ENCODE data around the gene MIA2. TPM values are rescaled to one million over a fixed set of nuclear protein-coding genes. Genes with fewer than 3 reads are reported as not detected.
"Not testable (repeated sequence)": the region's sequence is repeated elsewhere in the genome, so short reads cannot be mapped to it uniquely, and the experiment has no call there.

The MIA2 gene
- total RNA-seq, 1 experiment from 2014 or later: 11.1 TPM

DNA sequence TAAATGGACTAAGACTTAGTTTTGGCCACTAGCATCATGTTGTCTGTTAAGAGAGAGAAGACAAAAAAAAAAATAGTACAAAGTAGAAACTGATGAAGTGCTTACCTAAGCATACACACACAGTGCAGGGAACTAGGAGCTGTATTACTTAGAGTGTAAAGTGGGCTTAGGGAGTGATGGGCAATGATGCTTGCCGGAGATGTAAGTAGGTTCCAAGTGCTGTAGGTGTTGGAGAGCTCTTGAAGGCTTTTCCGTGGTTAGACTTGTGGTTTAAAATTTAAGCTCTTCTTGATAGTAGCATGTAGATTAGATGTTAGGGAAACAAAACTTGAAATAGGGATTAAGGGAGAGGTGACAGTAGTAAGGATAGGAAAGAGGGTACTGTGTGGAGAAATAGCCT is 34.7 kb downstream of the MIA2 start:
- no peak for DNase-seq (ENCODE audit: low read depth)

DNA sequence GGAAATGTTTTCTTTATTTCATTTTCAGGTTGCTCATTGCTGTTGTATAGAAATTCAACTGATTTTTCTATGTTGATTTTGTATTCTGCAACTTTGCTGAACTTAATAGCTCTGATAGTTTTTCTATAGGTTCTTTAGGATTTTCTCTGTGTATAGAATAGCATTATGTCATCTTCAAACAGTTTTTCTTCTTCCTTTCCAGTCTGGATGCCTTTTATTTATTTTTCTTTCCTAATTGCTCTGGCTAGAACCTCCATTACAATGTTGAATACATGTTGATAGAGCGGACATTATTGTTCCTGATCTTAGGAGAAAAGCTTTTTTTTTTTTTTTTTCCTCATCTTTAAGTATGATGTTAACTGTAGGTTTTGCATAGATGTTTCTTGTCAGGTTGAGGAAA is 39.2 kb downstream of the MIA2 start:
- no peak for DNase-seq (ENCODE audit: low read depth)

DNA sequence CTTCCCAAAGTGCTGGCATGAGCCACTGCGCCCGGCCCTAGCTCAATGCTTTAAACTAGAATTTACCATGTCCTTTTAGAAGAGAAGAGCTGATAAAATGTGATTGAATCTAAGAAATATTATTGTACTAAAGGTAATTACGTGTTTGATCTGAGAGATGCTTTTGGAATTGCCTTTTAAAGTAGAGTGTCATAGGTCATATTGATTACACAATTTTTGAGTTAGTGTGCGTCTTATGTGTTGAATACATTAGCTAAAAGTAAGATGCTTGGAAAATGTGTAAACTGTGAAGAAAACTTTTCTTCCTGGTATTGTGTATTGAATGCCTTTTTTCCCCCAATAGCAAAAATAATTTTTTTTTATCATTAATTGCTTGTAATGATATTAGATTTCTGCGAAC is 41.7 kb downstream of the MIA2 start:
- no peak for DNase-seq (ENCODE audit: low read depth)

DNA sequence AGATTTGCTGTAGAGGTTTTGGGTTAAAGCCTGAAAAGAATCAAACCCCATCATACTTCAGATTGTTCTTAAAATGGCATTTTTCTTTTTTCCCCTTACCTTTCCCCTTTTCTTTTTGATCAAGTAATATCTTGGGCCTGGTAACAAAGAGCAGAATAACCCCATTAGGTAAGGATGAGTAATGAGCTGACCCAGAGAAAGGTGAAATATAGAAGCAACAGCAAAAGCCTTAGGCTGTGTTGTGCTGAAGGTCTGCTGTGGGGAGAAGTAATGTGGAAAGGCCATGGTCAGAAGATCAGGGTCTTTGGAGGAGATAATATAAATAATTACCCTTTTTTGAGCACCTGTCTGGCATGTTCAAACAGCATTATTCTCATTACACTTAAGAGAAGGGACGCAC is 42.3 kb downstream of the MIA2 start:
- no peak for DNase-seq (ENCODE audit: low read depth)

DNA sequence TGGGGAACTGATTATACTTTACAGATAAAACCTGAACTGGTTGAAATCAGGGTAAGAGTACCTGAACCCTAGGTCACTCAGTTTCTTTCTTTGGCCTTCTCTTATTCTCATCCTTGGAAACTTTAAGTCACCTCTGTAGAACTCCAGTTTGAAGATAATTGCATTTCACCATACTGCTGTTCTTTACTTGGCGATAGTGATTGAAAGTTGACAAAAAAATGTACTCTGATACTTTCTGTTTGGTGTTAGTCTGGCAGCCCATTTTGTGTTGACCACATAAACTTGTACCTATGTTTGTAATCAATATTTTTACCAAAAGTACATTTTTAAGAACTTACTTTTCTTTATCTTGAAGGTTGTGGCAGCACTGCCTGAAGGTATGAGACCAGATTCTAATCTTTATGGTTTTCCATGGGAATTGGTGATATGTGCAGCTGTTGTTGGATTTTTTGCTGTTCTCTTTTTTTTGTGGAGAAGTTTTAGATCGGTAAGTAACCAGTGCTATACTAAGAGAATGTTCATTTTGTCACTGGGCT is 42.9 kb downstream of the MIA2 start:
- DNase-seq (ENCODE audit: low read depth): no peak

DNA sequence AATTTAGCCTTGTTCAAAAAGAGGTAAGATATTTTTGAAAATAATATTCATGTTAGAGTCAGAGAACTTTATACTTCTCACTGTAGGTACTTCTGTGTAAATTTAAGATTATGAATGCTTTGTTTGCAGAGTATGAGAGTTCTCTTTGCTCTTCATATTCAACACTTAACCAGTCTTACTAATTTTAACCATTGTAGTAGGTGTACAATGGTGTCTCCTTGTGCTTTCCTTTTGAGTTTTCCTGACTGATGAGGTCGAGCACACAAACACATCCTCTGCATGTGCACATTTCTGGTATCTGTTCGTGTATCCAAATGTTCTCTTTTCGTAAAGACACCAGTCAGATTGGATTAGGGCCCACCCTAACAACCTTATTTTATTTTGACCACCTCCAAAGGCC is 45.8 kb downstream of the MIA2 start:
- no peak for DNase-seq (ENCODE audit: low read depth)

DNA sequence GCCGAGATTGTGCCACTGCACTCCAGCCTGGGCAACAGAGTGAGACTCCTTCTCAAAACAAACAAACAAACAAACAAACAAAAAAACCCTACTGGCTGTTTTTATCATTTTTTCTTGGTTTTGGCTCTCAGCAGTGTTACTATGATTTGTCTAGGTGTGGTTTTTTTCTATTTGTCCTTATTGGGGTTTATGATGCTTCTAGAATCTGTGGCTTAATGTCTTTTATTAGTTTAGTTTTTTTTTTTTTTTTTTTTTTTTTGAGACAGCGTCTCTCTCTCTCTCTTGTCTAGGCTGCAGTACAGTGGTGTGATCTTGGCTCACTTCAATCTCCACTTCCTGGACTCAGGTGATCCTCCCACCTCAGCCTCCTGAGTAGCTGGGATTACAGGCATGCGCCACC is 47.0 kb downstream of the MIA2 start:
- DNase-seq (ENCODE audit: low read depth): not testable (repeated sequence)

DNA sequence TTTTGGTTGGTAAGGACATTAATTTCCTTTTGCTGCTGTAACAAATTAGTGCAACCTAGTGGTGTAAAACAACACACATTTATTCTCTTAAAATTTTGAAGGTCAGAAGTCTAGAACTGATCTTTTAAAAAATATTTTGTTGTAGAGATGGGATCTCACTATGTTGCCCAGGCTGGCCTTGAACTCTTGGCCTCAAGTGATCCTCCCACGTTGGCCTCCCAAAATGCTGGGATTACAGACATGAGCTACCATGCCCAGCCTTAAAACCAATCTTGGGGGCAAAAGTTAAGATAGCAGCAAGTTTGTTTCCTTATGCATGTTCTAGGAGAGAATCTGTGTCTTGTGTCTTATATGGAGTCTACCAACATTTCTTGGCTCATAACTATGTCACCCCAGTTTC is 55.8 kb downstream of the MIA2 start:
- DNase-seq (ENCODE audit: low read depth): no peak

DNA sequence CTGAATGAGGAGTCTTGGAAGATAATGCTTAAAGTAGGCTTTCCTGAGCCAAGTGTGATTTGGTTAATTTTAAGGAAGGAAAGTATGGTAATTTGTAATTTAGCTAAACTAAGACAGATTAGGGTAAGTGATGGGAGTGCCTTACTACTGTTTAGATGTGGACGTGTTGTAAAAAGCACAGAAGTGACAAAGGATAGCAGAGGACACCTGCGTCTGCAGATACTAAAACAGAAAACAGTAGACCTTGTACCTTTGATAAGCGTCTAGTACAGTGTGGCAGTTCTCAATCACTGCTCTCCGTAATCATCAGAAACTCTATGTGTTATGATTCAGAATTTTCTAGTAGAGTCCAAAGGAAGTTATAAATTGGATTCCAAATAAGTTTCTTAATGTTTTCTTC is 58.0 kb downstream of the MIA2 start:
- no peak for DNase-seq (ENCODE audit: low read depth)

DNA sequence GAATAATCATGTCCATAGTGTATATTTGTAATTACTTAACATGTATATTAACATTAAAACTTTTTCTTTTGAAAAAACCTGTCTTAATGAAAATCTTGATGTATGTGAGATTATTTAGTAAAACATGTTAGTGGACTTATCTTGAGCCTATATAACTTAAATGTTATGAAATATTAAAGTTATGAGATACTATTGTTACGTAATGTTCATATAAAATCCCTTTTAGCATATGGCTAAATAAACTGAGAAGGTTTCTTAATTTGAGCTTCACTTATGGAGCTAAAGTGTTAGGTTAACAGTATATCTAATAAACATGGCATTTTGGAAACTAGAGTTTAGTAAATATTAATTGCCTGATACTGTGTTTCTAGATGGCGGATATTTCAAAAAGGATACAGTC is 59.9 kb downstream of the MIA2 start:
- no peak for DNase-seq (ENCODE audit: low read depth)

DNA sequence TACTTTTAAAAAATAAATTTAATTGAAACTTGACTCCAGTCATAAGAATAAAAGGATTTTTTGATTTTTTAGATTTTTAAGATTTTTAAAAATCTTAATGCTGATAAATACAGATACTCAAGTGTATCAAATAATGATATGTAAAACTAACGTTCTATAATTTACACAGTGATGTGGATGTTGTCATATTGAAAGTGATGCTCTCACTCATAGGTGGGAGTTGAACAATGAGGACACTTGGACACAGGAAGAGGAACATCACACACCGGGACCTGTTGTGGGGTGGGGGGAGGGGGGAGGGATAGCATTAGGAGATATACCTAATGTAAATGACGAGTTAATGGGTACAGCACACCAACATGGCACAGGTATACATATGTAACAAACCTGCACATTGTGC is 66.7 kb downstream of the MIA2 start:
- not testable (repeated sequence) for DNase-seq (ENCODE audit: low read depth)

DNA sequence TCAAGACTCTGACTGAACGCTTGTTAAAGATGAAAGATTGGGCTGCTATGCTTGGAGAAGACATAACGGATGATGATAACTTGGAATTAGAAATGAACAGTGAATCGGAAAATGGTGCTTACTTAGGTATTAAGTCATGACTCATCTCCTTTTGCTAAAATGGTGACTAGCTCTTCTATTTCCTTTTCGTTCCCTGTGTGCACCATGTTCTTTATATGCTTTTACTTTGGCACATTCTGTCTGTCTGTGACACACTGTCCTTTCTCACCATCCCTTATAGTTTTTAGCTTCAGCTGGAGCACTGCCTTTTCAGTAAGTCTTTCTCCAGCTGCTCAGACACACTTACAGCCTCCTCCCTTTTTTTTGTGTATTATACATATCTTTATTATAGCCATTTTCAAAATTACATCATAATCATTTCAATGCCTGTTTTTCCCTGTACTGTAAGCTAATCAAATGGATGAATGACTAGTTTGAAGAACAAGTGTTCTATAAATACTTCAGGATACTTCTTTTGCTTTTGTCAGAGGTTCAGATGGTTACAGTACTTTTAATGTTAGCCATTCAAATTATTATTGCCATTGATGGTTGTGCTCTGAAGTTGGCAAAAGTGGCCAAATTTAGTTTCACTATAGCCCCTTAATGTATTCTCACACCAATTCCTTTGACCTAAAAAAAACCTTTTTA is 68.6 kb downstream of the MIA2 start:
- no peak for DNase-seq (ENCODE audit: low read depth)

DNA sequence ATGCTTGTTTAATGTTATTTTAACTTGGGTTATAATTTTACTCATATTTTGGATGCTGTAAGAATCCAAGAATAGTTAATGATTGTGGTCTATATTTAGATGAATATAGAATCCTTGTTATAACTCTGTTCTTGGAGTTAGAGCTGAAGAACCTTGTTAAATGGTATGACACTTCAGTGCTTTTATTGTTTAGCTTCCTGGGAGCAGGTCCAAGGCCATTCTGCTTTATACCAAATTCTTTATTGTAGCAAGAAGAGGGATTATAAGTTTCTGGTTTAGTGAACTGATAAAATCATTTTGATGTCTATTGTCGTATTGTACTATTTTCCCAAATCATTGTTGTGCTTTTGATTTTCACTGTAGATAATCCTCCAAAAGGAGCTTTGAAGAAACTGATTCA is 69.4 kb downstream of the MIA2 start:
- no peak for DNase-seq (ENCODE audit: low read depth)

DNA sequence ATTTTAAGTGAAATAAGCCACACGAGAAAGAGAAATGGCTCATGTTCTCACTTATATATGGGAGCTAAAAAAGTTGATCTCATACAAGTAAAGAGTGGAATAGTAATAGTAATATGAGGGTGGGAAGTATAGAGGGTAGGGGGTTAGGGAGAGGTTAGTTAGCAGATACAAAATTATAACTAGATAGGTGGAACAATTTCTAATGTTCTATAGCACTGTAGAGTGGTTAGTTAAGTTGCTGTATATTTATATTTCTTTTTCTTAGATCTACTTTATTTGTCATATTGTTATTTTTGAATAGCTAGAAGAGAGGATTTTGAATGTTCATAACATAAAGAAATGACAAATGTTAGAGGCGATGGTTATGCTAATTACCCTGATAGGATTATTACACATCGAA is 74.1 kb downstream of the MIA2 start:
- no peak for DNase-seq (ENCODE audit: low read depth)

DNA sequence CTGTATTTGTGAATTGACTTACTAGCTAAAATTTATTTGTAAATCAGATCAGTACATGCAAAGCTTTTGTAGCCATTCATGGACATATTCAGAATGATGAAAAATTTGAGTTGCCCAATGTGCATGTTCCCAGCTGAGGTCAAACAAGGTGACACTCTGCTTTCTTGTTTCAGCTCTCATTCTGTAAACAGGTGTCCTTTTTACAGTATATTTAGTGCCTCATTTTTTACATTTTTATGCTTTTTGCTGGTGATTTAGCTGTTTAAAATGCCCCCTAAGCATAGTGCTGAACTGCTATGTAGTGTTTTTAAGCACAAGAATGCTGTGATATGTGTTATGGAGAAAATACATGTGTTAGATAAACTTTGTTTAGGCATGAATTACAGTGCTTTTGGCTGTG is 76.3 kb downstream of the MIA2 start:
- DNase-seq (ENCODE audit: low read depth): peak; percentile 6

DNA sequence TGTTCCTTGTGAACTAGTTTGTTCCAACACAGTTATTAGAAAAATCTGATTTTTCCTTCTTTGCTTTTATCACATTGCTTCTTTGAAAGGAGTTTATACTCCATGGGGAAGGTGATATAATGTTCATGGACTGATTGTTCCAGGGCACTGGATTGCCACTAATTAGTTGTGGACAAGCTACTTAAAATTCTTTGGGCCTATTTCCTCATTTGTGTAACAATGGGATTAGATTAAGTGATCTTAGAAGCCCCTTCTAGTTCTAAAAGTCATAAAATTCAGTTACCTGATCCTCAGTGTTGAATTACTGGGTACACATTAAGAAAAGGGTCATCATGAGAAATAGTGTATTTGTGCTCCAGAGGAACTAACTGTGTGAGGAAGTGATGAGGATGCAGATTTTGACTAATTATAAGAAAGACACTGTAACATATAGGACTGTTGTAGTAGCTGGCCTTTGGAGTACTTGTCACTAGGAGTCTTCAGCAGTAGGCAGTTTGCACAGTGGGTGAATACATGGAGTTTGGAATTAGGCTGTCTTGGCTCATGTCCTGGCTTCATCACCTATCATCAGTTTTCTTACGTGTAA is 82.2 kb downstream of the MIA2 start:
- DNase-seq (ENCODE audit: low read depth): no peak

DNA sequence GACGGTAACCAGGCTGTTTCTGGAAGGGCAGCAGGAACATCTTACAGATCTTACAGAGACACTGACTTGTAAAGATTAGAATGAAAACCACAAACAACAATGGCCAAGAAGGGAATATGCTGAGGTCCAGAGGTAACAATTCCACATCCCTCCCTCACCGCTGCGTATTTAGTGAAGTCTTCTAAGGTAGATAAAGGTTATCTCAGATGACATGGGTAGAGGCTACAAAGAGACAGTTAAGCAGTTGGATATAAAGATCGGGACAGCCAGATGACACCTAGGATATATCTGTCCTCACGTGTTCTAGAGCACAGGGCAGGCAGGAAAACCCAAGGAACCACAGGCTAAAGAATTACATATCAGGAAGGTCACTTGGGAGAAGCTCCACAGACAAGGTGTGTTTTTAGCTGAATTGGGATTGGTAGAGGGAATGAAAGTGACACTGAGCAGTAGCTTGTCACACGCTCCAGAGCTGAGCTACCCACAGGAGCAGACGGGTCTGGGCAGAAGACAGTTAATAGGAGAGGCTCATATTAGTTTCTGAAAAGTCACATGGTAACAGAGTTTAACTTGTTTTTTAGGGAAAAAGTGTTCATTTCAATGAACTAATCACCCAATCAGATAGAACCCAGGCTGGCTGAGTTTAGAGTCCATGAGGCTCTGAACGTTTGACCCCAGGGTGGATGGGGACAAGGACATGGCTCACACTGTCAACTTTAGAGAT is 83.3 kb downstream of the MIA2 start:
- no peak for DNase-seq (ENCODE audit: low read depth)

DNA sequence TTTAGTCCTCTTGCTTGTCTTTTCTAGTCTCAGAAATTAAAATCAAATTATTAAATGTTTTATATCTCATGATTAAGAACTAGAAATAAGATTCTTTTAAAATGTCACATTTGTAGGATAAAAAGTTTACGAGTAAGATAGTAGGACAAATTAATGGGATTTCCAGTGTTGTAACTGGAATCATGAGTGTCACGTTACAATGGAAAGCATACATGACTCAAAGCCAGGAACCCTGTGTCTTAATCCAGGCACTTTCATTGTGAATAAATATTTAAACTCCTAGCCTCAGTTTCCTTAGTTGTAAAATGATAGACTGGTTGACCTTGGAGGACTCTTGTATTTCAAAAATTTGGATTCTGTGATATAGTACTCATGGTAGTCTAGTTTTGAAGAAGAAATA is 84.9 kb downstream of the MIA2 start:
- DNase-seq (ENCODE audit: low read depth): peak; percentile 17

DNA sequence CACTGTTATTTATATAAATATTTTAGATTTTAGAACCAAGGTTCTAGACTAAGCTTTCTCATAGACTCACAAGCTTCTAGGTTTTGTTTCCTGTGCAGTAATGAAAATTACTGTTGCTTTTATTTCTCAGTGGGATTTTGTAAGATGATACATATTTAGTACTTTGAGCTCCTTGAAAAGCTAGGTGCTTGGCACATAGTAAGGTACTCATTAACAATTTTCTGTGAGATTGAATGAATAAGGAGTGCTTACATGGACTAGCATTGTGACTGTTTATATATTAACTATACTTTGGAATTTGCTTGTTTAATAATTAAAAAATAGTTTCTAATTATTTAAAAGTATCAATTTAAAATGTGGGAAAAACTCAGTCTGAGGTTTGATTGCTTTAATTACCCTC is 85.7 kb downstream of the MIA2 start:
- DNase-seq (ENCODE audit: low read depth): no peak

DNA sequence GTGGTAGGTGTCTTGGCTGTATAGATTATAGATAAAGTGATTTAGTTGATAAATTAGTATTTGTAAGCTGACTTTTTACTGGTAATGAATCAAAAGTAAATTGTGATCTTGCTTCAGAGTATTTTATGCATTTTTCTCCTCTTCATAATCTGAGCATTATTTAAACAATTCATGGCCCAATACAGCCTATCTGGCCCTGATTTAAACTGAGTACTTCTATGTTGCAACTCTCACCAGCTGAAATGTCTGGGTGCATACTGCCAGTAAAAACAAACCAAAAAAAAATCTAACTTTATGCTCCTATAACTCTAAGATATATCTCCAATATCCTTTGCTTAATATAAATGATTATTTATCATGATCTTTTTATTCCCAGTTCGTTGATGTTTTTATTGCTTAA is 86.6 kb downstream of the MIA2 start:
- no peak for DNase-seq (ENCODE audit: low read depth)

DNA sequence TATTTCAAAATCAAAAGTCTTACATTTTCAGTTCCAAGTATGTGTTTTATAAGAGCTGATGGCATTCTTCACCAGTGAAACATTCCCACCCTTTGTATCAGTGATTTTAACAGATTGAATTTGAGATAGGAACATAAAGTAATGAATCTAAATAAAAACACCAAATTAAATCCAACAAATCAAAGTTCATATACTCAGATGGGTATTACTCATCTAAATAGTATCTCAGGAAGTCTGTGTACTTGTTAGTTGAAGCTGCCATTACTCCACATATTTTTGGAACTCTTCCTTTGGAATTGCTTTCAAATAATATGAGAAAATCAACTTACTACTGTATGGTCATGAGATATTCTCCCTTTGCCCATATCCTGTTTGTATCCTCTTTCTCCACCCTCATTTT is 89.1 kb downstream of the MIA2 start:
- DNase-seq (ENCODE audit: low read depth): peak; percentile 11

DNA sequence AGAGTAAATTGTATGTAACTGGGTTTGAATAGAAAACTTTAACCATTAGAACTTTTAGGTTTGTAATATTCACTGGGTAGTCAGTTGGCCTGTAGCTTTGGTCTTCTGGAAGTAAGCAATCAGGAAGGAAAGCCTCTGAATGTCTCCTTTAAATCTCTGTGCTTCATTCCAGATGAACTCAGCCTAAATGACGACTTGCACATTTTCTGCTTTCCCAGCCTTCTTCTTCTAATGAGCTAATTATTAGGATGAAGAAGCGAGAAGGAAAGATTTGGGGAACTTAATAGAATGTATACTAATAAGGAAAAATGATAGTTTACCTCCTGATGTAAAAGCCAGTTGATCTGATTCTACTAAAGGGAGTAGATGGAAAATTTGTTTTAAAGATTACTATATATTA is 90.4 kb downstream of the MIA2 start:
- no peak for DNase-seq (ENCODE audit: low read depth)

DNA sequence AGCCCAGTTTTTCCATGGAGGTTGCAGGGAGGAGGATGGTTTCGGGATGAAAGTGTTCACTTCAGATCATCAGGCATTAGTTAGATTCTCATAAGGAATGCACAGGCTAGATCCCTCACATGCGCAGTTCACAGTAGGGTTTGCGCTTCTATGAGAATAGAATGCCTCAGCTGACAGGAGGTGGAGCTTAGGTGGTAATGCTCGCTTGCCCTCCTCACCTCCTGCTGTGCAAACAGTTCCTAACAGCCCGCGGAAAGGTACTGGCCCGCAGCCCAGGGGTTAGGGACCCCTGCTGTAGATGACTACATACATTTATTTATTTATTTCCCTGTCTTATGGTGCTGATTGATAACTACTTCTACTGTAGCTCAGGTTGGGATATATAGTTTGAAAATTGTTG is 105.3 kb downstream of the MIA2 start:
- no peak for DNase-seq (ENCODE audit: low read depth)
